NT2/D1 (cell line): ENCODE data around the gene MYO7B.

ENCODE experiments used
- SUZ12 ChIP-seq: IDR thresholded peaks from 2 replicates; pipeline ENCODE4 v1.6.1; 2011; ENCODE audit not compliant: insufficient read length, insufficient read depth; ENCODE audit errors: extremely low read depth
- YY1 ChIP-seq: IDR thresholded peaks from 2 replicates; pipeline ENCODE4 v1.6.1; 2011; ENCODE audit not compliant: insufficient read length, insufficient read depth
- ZNF274 ChIP-seq: IDR thresholded peaks from 2 replicates; pipeline ENCODE4 v1.6.1; 2011; ENCODE audit warnings: mild to moderate bottlenecking, low read depth, low read length

GRCh38 chr2:127630864-127631540, 95.5 kb downstream of the MYO7B start:
- TF ChIP-seq ZNF274 (no peak), SUZ12 (no peak), YY1 (no peak)
